GM13976 (cell line): ENCODE measurements around the gene WBP2NL.

Experiments
- DNase-seq: peaks from one replicate; pipeline ENCODE4 v3.0.0; 2012; ENCODE audit warnings: low spot score
- CTCF ChIP-seq: IDR thresholded peaks from 2 replicates; pipeline ENCODE4 v1.5.1; 2012; ENCODE audit warnings: borderline replicate concordance, mild to moderate bottlenecking; ENCODE audit not compliant: insufficient read depth; ENCODE audit errors: extremely low read depth, missing control alignments, control extremely low read depth
- in situ Hi-C: fragments of 300-500 bp; cut with MboI; formaldehyde crosslinking; loops from one replicate; pipeline ENCODE4 v1.12.0; 2022; ENCODE audit warnings: low sequenced_read_pairs, mixed read lengths, inconsistent platforms; ENCODE audit not compliant: unreplicated experiment

WBP2NL gene

GRCh38 chr22:41970601-41971000 lies 28.0 kb upstream of the WBP2NL start:
- no peak for TF ChIP-seq CTCF
- in situ Hi-C loops, result loop anchor here (10.0 to 25.0 kb wide), 2 partner anchors 114 to 467 kb away; partner anchors contain the start of gene NFAM1
- DNase-seq, result no peak

GRCh38 chr22:41971431-41971830 lies 27.2 kb upstream of the WBP2NL start:
- no peak for DNase-seq
- in situ Hi-C loops, result loop anchor here (10.0 to 25.0 kb wide), 2 partner anchors 113 to 466 kb away; partner anchors contain the start of gene NFAM1
- TF ChIP-seq CTCF, result no peak

- no peak for TF ChIP-seq CTCF
- in situ Hi-C loops, result loop anchor here (10.0 to 25.0 kb wide), 2 partner anchors 110 to 463 kb away; partner anchors contain the start of gene NFAM1
- no peak for DNase-seq
Measured at GRCh38 chr22:41974691-41975290, 23.8 kb upstream of the WBP2NL start.

- TF ChIP-seq CTCF, result no peak
- in situ Hi-C loops, result loop anchor here (10.0 kb wide), 1 partner anchor 109 kb away; no protein-coding TSS in a partner anchor
- DNase-seq, result no peak
Measured at GRCh38 chr22:41975299-41976069, 23.1 kb upstream of the WBP2NL start.

- TF ChIP-seq CTCF, result no peak
- in situ Hi-C loops, result loop anchor here (10.0 kb wide), 1 partner anchor 109 kb away; no protein-coding TSS in a partner anchor
- peak; percentile 59 for DNase-seq
Measured at GRCh38 chr22:41976070-41976901, 22.3 kb upstream of the WBP2NL start.

GRCh38 chr22:41976961-41977566 lies 21.5 kb upstream of the WBP2NL start:
- TF ChIP-seq CTCF, result no peak
- in situ Hi-C loops, result loop anchor here (10.0 kb wide), 1 partner anchor 108 kb away; no protein-coding TSS in a partner anchor
- no peak for DNase-seq
